ENCODE data around the gene LAMB4.
A peak's percentile ranks its signal among the peaks of the same experiment; 100 is the strongest.
"Not testable (repeated sequence)": the region's sequence is repeated elsewhere in the genome, so short reads cannot be mapped to it uniquely, and the experiment has no call there.

Gene LAMB4

GRCh38 chr7:108033776-108034497 is 96.2 kb downstream of the LAMB4 start:
- no peaks in the 10 kb centered on the region for H3K9me3 Mint-ChIP-seq
- H3K4me1 Mint-ChIP-seq = no peaks in the 10 kb centered on the region
- no peaks in the 10 kb centered on the region for H3K36me3 Mint-ChIP-seq
- ATAC-seq (no peak), DNase-seq (ENCODE audit: low spot score in 2 of 2) (no peak)
- H3K27ac Mint-ChIP-seq = no peak overlapping the region
- H3K4me3 Mint-ChIP-seq = no peak overlapping the region

GRCh38 chr7:108033309-108033708 is 96.9 kb downstream of the LAMB4 start:
- not testable (repeated sequence) for H3K27ac Mint-ChIP-seq; H3K9me3 Mint-ChIP-seq; H3K36me3 Mint-ChIP-seq; H3K4me1 Mint-ChIP-seq; H3K4me3 Mint-ChIP-seq; ATAC-seq; DNase-seq (ENCODE audit: low spot score in 2 of 2)

GRCh38 chr7:108030516-108030915 is 99.6 kb downstream of the LAMB4 start:
- no peaks in the 10 kb centered on the region for H3K36me3 Mint-ChIP-seq
- H3K4me1 Mint-ChIP-seq = no peaks in the 10 kb centered on the region
- no peaks in the 10 kb centered on the region for H3K9me3 Mint-ChIP-seq
- ATAC-seq = no peak
- H3K4me3 Mint-ChIP-seq = no peak overlapping the region
- H3K27ac Mint-ChIP-seq = no peak overlapping the region
- DNase-seq (ENCODE audit: low spot score in 2 of 2) = no peak

GRCh38 chr7:108029034-108029433 is 101.1 kb downstream of the LAMB4 start:
- ATAC-seq (no peak), DNase-seq (ENCODE audit: low spot score in 2 of 2) (no peak)
- no peaks in the 10 kb centered on the region for H3K4me1 Mint-ChIP-seq
- H3K27ac Mint-ChIP-seq = no peak overlapping the region
- no peaks in the 10 kb centered on the region for H3K36me3 Mint-ChIP-seq
- H3K9me3 Mint-ChIP-seq = no peaks in the 10 kb centered on the region
- H3K4me3 Mint-ChIP-seq = no peak overlapping the region

GRCh38 chr7:108028111-108028510 is 102.0 kb downstream of the LAMB4 start:
- Mint-ChIP-seq H3K4me1 (no peaks in the 10 kb centered on the region), H3K27ac (no peak overlapping the region), H3K9me3 (no peaks in the 10 kb centered on the region), H3K4me3 (no peak overlapping the region), H3K36me3 (no peaks in the 10 kb centered on the region)
- ATAC-seq (no peak), DNase-seq (ENCODE audit: low spot score in 2 of 2) (no peak)

- Mint-ChIP-seq H3K9me3 (no peaks in the 10 kb centered on the region), H3K36me3 (no peaks in the 10 kb centered on the region), H3K4me1 (no peaks in the 10 kb centered on the region), H3K4me3 (no peak overlapping the region), H3K27ac (no peak overlapping the region)
- no peak for ATAC-seq
- no peak for DNase-seq (ENCODE audit: low spot score in 2 of 2)
These were observed 102.9 kb downstream of the LAMB4 start for GRCh38 chr7:108027239-108027638.

- no peaks in the 10 kb centered on the region for H3K36me3 Mint-ChIP-seq
- DNase-seq (ENCODE audit: low spot score in 2 of 2) (no peak), ATAC-seq (no peak)
- no peaks in the 10 kb centered on the region for H3K4me1 Mint-ChIP-seq
- H3K27ac Mint-ChIP-seq = no peak overlapping the region
- H3K9me3 Mint-ChIP-seq = no peaks in the 10 kb centered on the region
- no peak overlapping the region for H3K4me3 Mint-ChIP-seq
These were observed 103.5 kb downstream of the LAMB4 start for GRCh38 chr7:108026647-108027046.

GRCh38 chr7:108026116-108026515 is 104.0 kb downstream of the LAMB4 start:
- Mint-ChIP-seq H3K4me1 (no peaks in the 10 kb centered on the region), H3K36me3 (no peaks in the 10 kb centered on the region), H3K27ac (no peak overlapping the region), H3K4me3 (no peak overlapping the region), H3K9me3 (no peaks in the 10 kb centered on the region)
- DNase-seq (ENCODE audit: low spot score in 2 of 2) (no peak), ATAC-seq (no peak)

GRCh38 chr7:108024538-108024937 is 105.6 kb downstream of the LAMB4 start:
- Mint-ChIP-seq H3K27ac (no peak overlapping the region), H3K36me3 (no peaks in the 10 kb centered on the region), H3K4me3 (no peak overlapping the region), H3K4me1 (no peaks in the 10 kb centered on the region), H3K9me3 (no peaks in the 10 kb centered on the region)
- ATAC-seq = no peak
- no peak for DNase-seq (ENCODE audit: low spot score in 2 of 2)

GRCh38 chr7:108020585-108020984 is 109.6 kb downstream of the LAMB4 start:
- Mint-ChIP-seq H3K4me1 (no peaks in the 10 kb centered on the region), H3K36me3 (no peaks in the 10 kb centered on the region), H3K27ac (no peak overlapping the region), H3K4me3 (no peak overlapping the region), H3K9me3 (no peaks in the 10 kb centered on the region)
- no peak for DNase-seq (ENCODE audit: low spot score in 2 of 2)
- ATAC-seq = no peak

- Mint-ChIP-seq H3K36me3 (no peaks in the 10 kb centered on the region), H3K4me1 (no peaks in the 10 kb centered on the region), H3K9me3 (no peaks in the 10 kb centered on the region), H3K27ac (no peak overlapping the region), H3K4me3 (no peak overlapping the region)
- ATAC-seq = peak; percentile 40
- DNase-seq (ENCODE audit: low spot score in 2 of 2) = no peak
These were observed 111.5 kb downstream of the LAMB4 start for GRCh38 chr7:108018668-108019067.

- H3K27ac Mint-ChIP-seq = no peak overlapping the region
These were observed 112.4 kb downstream of the LAMB4 start for GRCh38 chr7:108017776-108018151.

GRCh38 chr7:108016841-108017775 is 113.1 kb downstream of the LAMB4 start:
- peak; percentile 65 for ATAC-seq
- H3K4me3 Mint-ChIP-seq = no peak overlapping the region
- no peak for DNase-seq (ENCODE audit: low spot score in 2 of 2)
- H3K9me3 Mint-ChIP-seq = no peaks in the 10 kb centered on the region
- no peaks in the 10 kb centered on the region for H3K4me1 Mint-ChIP-seq
- no peak overlapping the region for H3K27ac Mint-ChIP-seq
- no peaks in the 10 kb centered on the region for H3K36me3 Mint-ChIP-seq

More at GRCh38 chr7:108017776-108018151, 112.4 kb downstream of the LAMB4 start:
- H3K4me1 Mint-ChIP-seq = no peaks in the 10 kb centered on the region
- ATAC-seq (no peak), DNase-seq (ENCODE audit: low spot score in 2 of 2) (no peak)
- no peaks in the 10 kb centered on the region for H3K9me3 Mint-ChIP-seq
- no peak overlapping the region for H3K4me3 Mint-ChIP-seq
- no peaks in the 10 kb centered on the region for H3K36me3 Mint-ChIP-seq

GRCh38 chr7:108015740-108016139 is 114.4 kb downstream of the LAMB4 start:
- no peak for DNase-seq (ENCODE audit: low spot score in 2 of 2)
- H3K4me3 Mint-ChIP-seq = no peak overlapping the region
- no peaks in the 10 kb centered on the region for H3K9me3 Mint-ChIP-seq
- no peak for ATAC-seq
- no peak overlapping the region for H3K27ac Mint-ChIP-seq
- no peaks in the 10 kb centered on the region for H3K4me1 Mint-ChIP-seq
- no peaks in the 10 kb centered on the region for H3K36me3 Mint-ChIP-seq

- no peak overlapping the region for H3K4me3 Mint-ChIP-seq
- H3K9me3 Mint-ChIP-seq = no peaks in the 10 kb centered on the region
- no peaks in the 10 kb centered on the region for H3K36me3 Mint-ChIP-seq
- no peaks in the 10 kb centered on the region for H3K4me1 Mint-ChIP-seq
- H3K27ac Mint-ChIP-seq = no peak overlapping the region
- ATAC-seq (no peak), DNase-seq (ENCODE audit: low spot score in 2 of 2) (no peak)
These were observed 115.1 kb downstream of the LAMB4 start for GRCh38 chr7:108014747-108015682.
